T-helper 2 cell treated with Interferon-gamma antibody and Interleukin-4, amounts not matched to agents 100 ng/mL and 5 ng/mL, for 36 hours (primary cell): ENCODE results near the gene RUVBL2. TPM values are rescaled to one million over a fixed set of nuclear protein-coding genes. Genes with fewer than 3 reads are reported as not detected.

Experiments
- total RNA-seq: library from RNA; stranded (reverse); gene quantifications from 2 replicates; pipeline ENCODE4 v1.2.3, GENCODE V29; 2022

Gene RUVBL2
- total RNA-seq, 1 donor from 2014 or later = 108 TPM

Other genes with a start within 250 kb of the RUVBL2 start
- not detected in 2 replicates for gene IZUMO1, start 247.0 kb upstream of the RUVBL2 start, total RNA-seq
- gene FUT1, start 241.2 kb upstream of the RUVBL2 start, total RNA-seq = 0.25 and 0.36 TPM in 2 replicates
- not detected in 2 replicates for gene FGF21, start 238.4 kb upstream of the RUVBL2 start, total RNA-seq
- 56.3 and 60.1 TPM in 2 replicates for gene BCAT2, start 182.9 kb upstream of the RUVBL2 start, total RNA-seq
- gene HSD17B14, start 157.4 kb upstream of the RUVBL2 start, total RNA-seq = 0.36 and 0.59 TPM in 2 replicates
- gene PLEKHA4, start 125.3 kb upstream of the RUVBL2 start, total RNA-seq = 1.4 and 1.8 TPM in 2 replicates
- 24.5 and 26.8 TPM in 2 replicates for gene PPP1R15A, start 121.5 kb upstream of the RUVBL2 start, total RNA-seq
- not detected in 2 replicates for gene TULP2, start 95.1 kb upstream of the RUVBL2 start, total RNA-seq
- 225 and 234 TPM in 2 replicates for gene NUCB1, start 93.6 kb upstream of the RUVBL2 start, total RNA-seq
- 0.52 and 0.75 TPM in 2 replicates for gene DHDH, start 60.2 kb upstream of the RUVBL2 start, total RNA-seq
- gene BAX, start 39.0 kb upstream of the RUVBL2 start, total RNA-seq = 326 and 330 TPM in 2 replicates
- gene FTL, start 28.6 kb upstream of the RUVBL2 start, total RNA-seq = 704 and 728 TPM in 2 replicates
- 54.0 and 55.8 TPM in 2 replicates for gene GYS1, start 578 bp upstream of the RUVBL2 start, total RNA-seq
- gene LHB, start 23.2 kb downstream of the RUVBL2 start, total RNA-seq = not detected in 2 replicates
- not detected in 2 replicates for gene CGB3, start 30.4 kb downstream of the RUVBL2 start, total RNA-seq
- gene CGB2, start 38.0 kb downstream of the RUVBL2 start, total RNA-seq = not detected in 2 replicates
- gene CGB1, start 43.0 kb downstream of the RUVBL2 start, total RNA-seq = not detected in 2 replicates
- gene CGB5, start 50.0 kb downstream of the RUVBL2 start, total RNA-seq = not detected in 2 replicates
- gene CGB8, start 55.2 kb downstream of the RUVBL2 start, total RNA-seq = not detected in 2 replicates
- not detected in 2 replicates for gene CGB7, start 63.9 kb downstream of the RUVBL2 start, total RNA-seq
- gene NTF4, start 70.9 kb downstream of the RUVBL2 start, total RNA-seq = not detected in 2 replicates
- gene KCNA7, start 78.8 kb downstream of the RUVBL2 start, total RNA-seq = not detected in 2 replicates
- 228 and 238 TPM in 2 replicates for gene SNRNP70, start 91.6 kb downstream of the RUVBL2 start, total RNA-seq
- 2.8 and 4.2 TPM in 2 replicates for gene LIN7B, start 120.5 kb downstream of the RUVBL2 start, total RNA-seq
- gene C19orf73, start 125.3 kb downstream of the RUVBL2 start, total RNA-seq = 0.61 and 0.68 TPM in 2 replicates
- gene PPFIA3, start 125.7 kb downstream of the RUVBL2 start, total RNA-seq = 1.3 and 1.5 TPM in 2 replicates
- not detected in 2 replicates for gene HRC, start 161.5 kb downstream of the RUVBL2 start, total RNA-seq
- gene TRPM4, start 163.9 kb downstream of the RUVBL2 start, total RNA-seq = 0.43 and 1.1 TPM in 2 replicates